GM19463 (cell line): ENCODE data around the gene TYR.
"Not testable (repeated sequence)": the region's sequence is repeated elsewhere in the genome, so short reads cannot be mapped to it uniquely, and the experiment has no call there.

Experiments
- ATAC-seq: cut with Tn5 transposase; IDR thresholded peaks from one replicate; pipeline ENCODE4 v1.9.1; 2021; ENCODE audit warnings: mild to moderate bottlenecking, moderate library complexity; ENCODE audit not compliant: unreplicated experiment

The TYR gene

GRCh38 chr11:89177691-89178231, at the start of gene TYR:
Gene TYR (plus strand): TSS chr11:89177875. CDS start chr11:89177954, 79 bp downstream.
- no peak for ATAC-seq

- no peak for ATAC-seq
These were observed 41.1 kb upstream of the TYR start for GRCh38 chr11:89136606-89137005.

GRCh38 chr11:89147229-89147628, 30.4 kb upstream of the TYR start:
- no peak for ATAC-seq

DNA sequence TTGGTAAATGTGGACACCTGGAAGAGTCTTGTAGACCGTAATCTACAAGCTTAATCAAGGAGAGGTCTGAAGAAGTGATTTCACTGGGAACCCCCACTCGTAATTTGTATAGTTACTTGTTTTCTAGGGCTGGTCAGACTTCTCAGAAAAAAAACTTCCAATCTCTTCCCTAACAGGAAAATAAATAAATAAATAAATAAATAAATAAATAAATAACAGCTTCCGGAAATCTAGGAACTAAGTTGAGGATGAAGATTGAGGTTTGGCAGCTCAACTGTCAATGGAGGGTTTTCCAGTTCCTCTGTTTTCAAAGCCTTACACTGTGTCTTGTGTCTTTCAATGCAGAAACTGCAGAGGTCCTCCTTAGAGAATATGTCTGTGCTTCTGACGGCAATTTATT, 17.7 kb upstream of the TYR start:
- ATAC-seq, result no peak

DNA sequence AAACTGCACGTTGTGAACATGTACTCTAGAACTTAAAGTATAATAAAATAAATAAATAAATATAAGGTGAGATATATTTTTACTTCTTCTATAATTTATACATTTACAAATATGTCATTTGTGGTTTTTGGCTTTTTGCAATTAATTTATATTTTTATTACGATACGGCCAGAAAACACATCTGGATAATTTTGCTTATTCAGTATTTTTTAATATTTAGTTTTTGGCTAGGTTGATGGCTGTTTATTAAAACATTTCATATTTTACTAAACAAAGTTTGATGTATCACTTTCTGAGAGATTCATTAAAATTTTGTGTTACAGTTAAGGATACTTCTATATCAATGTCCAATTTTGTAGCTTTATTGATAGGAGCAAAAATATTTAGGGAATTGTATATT, 15.7 kb upstream of the TYR start:
- ATAC-seq, result no peak

DNA sequence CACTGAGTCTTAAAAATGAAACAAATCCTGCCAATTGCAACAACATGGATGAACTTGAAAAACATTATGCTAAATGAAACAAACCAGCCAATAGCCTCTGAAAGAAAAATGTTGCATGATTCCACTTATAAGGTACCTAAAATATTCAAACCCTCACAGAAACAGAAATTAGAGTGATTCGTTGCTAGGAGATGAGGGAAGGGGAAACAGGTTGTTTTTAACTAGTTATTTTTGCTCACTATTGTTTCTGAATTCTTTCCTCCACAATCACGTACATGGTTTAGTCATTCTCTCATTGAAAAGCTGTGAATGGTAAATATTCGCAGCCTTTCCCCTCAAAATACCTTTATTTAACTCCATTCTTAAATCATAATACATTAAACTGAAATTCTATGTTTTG, 14.0 kb upstream of the TYR start:
- no peak for ATAC-seq

- ATAC-seq, result no peak
These were observed 9.3 kb upstream of the TYR start for GRCh38 chr11:89168396-89168795.

DNA sequence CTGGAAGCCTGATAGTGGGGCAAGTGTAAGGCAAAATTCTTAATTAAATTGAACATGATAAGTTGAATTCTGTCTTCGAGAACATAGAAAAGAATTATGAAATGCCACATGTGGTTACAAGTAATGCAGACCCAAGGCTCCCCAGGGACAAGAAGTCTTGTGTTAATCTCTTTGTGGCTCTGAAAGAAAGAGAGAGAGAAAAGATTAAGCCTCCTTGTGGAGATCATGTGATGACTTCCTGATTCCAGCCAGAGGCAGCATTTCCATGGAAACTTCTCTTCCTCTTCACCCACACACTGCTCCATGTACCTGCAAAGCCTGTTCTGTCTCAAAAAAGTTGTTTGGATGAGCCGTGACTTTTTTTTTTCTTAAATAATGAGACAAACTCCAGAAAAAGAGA, 1.9 kb upstream of the TYR start:
- no peak for ATAC-seq

GRCh38 chr11:89176938-89177337, 737 bp upstream of the TYR start:
- ATAC-seq, result no peak

DNA sequence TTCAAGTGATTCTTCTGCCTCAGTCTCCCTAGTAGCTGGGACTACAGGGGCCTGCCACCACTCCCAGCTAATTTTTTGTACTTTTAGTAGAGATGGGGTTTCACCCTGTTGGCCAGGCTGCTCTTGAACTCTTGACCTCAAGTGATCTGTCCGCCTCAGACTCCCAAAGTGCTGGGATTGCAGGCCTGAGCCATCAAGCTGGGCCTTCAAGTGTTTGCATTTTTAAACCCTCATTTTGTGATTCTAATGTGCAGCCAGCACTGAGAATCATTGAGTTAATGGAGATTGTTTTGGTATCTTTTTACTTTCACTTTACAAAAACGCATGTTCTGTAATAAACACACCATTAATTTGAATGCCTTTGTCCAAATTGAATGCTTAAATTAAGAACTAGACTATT, 3.4 kb downstream of the TYR start:
- no peak for ATAC-seq

DNA sequence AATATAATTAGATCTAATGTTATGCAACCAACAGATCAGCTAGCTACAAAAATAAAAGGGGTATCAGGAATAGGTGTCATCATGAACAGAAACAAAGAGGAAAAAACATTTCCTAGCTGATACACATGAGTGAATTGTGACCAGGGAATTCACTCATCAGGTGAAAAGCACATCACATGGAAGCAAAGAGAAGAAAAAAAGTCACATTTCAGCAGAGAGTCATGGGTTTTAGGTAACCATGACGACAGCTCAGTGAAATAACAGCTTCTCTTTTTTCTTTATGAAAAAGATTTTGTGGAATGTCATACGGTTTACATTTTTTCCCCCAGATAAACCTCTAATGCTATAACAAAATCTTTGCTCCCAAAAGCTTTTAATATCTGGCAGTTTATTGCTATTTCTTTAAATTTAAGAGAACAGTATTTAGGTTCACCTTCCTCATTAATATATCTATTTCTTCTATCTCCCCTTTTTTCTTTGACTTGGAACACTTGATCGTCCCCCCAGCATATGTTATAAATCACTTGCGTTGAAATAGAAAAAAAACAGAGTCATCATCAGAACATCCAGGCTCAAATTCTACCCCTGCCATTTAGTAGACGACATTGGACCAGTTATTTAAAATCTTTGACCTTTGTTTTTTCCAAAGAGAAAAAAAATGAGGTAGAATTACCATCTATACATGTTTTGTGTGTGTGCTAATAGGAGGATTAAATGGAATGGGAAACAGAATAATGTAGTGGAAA, 5.3 kb downstream of the TYR start:
- ATAC-seq, result no peak

- ATAC-seq, result no peak
These were observed 6.3 kb downstream of the TYR start for GRCh38 chr11:89184021-89184420.

GRCh38 chr11:89189776-89190175, 12.1 kb downstream of the TYR start:
- no peak for ATAC-seq

GRCh38 chr11:89201138-89201537, 23.5 kb downstream of the TYR start:
- no peak for ATAC-seq

DNA sequence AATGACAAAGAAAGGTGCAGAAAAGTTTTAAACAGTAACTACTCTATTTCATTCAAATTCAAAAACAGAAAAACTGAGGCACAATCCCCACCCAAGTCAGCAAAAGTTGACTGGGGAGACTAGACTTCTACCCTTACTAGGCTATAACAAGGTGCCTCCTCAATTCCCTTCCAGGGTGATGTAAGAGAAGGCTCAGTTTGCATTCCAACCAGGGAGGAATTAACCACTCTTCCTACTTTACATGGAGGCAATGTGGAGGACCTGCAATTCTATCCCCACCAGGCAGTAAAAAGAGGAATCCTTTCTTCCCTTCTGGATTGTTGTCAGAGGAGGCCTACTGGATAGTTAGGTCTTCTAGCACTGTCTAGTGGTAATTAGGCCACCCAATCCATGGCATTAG, 26.1 kb downstream of the TYR start:
- ATAC-seq, result no peak

- ATAC-seq, result no peak
These were observed 27.7 kb downstream of the TYR start for GRCh38 chr11:89205378-89205777.

DNA sequence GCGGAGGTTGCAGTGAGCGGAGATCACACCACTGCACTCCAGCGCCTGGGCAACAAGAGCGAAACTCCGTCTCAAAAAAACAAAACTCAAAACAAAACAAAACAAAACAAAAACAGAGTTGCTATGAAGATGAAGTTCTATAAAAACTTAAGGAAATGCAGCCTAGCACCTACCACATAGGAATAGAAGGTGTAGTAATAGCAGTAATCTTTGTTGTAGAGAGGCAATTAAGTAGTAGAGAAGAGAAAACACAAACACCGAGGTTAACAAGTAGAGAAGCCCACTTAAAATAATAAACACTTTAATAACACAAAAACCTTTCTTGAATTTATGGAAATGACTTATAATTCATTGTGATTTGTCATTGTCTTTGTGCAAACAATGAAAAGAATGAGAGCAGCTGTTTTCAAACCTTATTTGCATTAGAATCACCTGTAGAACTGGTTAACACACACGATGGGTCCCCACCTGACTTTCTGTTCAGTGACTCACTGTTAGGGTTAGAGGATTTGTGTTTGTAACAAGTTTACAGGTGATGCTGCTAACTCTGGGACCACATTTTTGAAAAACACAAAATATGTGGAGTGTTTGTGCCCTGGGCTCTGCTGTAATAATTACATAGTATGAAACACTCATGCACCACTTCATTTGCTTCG, 43.1 kb downstream of the TYR start:
- no peak for ATAC-seq

- no peak for ATAC-seq
These were observed 57.4 kb downstream of the TYR start for GRCh38 chr11:89235083-89235482.

GRCh38 chr11:89235976-89236375, 58.3 kb downstream of the TYR start:
- ATAC-seq, result no peak

DNA sequence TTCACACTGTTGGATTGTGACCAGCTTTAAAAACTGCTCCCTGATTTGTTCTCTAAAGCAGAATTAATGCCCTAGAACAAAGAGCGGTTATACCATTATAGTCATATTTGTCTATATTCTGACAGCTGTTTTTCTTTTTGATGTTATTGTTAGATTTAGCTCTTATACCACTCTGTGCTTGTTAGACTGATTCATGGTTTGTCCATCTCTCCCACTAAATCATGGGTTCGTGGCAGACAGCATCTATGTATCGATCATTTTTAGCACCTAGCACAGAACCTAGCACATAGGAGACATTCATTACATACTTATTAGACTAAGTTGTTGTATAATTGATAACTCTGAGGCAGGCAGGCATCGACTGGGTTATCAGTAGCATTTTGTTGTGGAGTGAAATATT, 69.3 kb downstream of the TYR start:
- not testable (repeated sequence) for ATAC-seq

DNA sequence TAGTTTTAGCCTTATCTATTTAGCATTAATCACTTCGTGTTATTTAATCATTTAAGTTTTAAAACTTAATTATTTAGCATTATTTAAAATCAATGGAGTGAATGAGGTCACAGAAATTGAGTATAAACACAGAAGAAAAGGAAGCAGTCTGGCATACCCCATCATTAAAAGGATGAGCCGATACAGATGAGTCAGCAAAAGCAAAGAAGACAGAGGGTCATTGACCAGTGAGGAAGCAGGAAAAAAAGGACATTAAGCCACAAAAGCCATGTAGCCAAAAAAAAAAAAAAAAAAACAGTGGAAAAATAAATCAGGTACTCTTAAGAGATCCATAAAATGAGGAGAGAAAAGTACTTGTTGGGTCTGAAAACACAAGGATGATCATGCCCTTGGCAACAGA, 71.5 kb downstream of the TYR start:
- ATAC-seq, result no peak

DNA sequence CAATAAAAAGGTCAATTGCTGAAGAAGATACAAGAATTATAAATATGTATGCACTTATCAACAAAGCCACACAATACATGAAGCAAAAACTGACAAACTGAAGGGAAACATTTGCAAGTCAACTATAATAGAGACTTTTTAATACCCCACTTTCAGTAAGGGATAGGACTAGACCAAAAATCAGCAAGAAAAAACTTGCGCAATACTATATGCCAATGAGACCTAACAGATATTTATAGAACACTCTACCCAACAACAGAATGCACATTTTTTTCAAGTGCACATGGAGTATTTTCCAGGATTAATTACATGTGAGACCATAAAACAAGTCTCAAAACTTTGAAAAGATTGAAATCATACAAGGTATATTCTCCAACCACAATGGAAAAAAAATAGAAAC, 83.8 kb downstream of the TYR start:
- not testable (repeated sequence) for ATAC-seq
